Skin epidermis (tissue), 12 donors: Measurements from ENCODE around the gene COA1.

Source experiments
- H3K27ac ChIP-seq, 21 experiments: fragments of 200-600 bp; sonication (generic) in 11 of 21; one replicate each; pipeline ENCODE4 v1.5.0; 2020; ENCODE audit warnings: mild to moderate bottlenecking in 3 of 21, inconsistent platforms in 2 of 21, moderate library complexity in 2 of 21
- H3K4me3 ChIP-seq, 7 experiments: fragments of 200-600 bp; sonication (generic) in 2 of 7; one replicate each; pipeline ENCODE4 v1.5.0; 2020; ENCODE audit warnings: inconsistent platforms in 2 of 7, mild to moderate bottlenecking in 2 of 7, moderate library complexity in 1 of 7

The COA1 gene

GRCh38 chr7:43666938-43667337, 62.4 kb downstream of the COA1 start:
- no peak overlapping the region for H3K27ac ChIP-seq
- no peak overlapping the region for H3K4me3 ChIP-seq

GRCh38 chr7:43664681-43665080, 64.6 kb downstream of the COA1 start:
- Histone ChIP-seq H3K27ac (no peak overlapping the region), H3K4me3 (no peak overlapping the region)

GRCh38 chr7:43660141-43660540, 69.2 kb downstream of the COA1 start:
- Histone ChIP-seq H3K4me3 (no peak overlapping the region), H3K27ac (peak overlapping the region in 3 of 21 experiments; percentile 39 to 91 (median 74))

GRCh38 chr7:43659549-43659896, 69.8 kb downstream of the COA1 start:
- Histone ChIP-seq H3K27ac (peak overlapping the region in 7 of 21 experiments; percentile 34 to 91 (median 56)), H3K4me3 (no peak overlapping the region)

DNA sequence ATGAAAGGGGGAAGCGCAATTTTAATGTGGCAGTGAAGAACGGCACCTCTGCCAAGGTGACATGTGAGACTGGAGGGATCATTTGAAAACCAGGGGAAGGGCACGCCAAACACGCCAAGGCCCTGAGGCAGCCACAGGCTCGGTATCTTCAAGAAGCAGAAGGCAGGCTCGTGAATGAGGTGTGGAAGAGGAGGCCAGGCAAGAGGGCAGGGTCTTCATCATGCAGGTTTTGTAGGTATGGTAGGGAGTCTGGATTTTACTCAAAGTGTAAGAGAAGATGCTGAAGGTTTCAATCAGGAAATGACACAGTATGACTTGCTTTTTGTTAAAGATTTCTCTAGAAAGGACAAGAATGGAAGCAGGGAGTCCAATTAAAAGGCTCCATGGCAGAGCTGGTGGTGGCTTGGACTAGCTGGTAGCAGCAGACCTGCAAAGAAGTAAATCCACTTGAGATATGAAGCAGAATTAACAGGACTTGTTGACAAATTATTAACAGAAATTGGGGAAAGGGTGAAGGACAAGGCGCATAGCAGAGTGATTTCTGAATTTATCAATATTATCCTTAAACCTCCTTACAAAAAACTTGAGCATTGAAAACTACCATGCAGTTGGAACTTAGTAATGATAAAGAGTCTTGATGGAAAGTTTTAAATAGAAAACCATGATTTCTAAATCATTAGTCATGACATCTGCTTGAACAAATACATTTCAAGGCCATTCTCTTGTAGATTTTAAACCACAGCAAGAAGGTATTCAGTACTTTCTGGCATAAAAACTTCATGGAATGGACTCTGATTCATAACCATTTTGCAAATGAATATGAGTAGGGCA, 70.4 kb downstream of the COA1 start:
- peak overlapping the region in 13 of 21 experiments; percentile 7 to 91 (median 53) for H3K27ac ChIP-seq
- no peak overlapping the region for H3K4me3 ChIP-seq

DNA sequence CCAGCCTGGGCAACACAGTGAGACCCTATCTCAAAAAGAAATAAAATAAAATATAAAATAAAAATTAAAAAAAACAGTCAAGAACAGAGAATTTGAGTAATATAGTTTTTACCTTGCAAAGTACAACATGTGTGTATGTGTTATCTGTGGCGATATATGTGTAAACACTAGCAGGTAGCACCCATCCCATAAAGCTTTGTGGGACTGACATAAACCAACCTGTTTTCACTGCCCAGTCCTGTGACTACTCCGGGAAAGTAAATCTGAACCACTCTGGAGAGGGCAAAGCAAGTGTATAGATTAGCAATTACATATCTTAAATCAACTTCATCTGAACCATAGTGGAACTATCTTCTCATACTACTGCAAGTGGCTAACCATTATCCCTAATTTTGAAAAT, 72.3 kb downstream of the COA1 start:
- H3K27ac ChIP-seq = no peak overlapping the region

DNA sequence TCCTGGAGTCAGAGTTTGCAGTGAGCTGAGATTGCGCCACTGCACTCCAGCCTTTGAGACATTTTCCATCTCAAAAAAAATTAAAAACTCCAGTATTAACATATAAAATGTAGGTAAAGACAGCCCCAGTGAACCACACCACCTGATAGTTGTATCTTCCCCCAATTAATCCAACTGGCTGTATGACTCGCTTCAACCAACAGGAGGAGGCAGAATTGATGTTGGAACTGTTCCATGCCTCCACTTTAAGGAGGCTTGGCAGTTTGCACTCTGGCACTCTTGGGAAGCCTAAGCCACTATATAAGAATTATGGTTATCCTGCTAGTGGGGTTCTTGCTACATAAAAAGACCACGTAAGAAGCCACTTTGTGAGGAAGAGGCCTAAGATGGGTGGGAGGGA, 73.7 kb downstream of the COA1 start:
- Histone ChIP-seq H3K4me3 (no peak overlapping the region), H3K27ac (no peak overlapping the region)

More for the DNA sequence above, 72.3 kb downstream of the COA1 start:
- H3K4me3 ChIP-seq = no peak overlapping the region

DNA sequence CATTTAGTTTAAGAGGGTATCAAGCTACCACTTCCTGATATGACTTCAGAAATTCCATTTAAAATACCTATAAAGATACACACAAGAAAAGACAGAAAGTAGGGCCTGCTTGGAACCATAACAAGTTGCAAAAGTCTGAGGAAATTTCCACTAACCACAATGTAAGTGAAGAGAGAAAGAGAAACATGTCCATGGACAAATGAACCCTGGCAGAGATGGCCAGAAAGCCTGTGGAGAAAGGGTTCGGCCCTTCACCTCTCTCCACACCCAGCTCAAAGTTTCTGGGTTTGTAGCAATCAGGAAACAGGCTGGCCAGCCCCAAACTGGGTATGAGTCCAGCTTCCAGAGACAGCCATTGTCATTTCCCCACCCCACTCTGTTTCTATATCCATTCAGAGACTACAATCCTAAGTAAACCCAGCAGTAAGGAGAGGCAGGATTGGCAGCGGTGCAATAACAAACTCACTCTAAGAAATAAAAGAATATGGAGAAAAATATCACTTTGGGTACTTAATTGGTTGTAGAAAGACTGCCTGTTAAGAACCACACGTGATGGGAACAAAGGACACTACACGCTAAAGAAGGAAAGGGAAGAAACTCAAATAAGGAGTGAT, 75.3 kb downstream of the COA1 start:
- peak overlapping the region in 2 of 21 experiments; percentile 4 to 40 for H3K27ac ChIP-seq
- H3K4me3 ChIP-seq = no peak overlapping the region

GRCh38 chr7:43653466-43653865, 75.9 kb downstream of the COA1 start:
- H3K27ac ChIP-seq = peak overlapping the region in 3 of 21 experiments; percentile 4 to 39 (median 29)
- no peak overlapping the region for H3K4me3 ChIP-seq

DNA sequence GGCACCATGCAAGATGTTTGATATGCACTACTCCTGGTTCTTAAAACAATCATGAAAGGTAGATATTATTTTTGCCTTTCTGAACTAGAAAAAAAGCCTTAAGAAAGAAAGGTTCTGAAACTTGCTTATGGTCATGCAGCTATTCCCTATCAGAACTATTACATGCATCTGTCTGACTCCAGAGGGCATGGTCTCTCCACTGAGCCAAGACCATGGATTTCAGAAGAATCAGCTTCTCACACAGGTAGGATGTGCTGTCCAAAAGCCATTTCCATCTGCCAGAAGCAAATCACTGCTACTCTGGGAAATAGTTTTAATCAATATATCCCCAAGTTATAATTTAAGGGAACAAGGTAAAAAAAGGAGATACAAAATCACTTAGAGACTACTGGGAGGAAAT, 77.0 kb downstream of the COA1 start:
- H3K27ac ChIP-seq = peak overlapping the region in 12 of 21 experiments; percentile 8 to 98 (median 93)
- H3K4me3 ChIP-seq = no peak overlapping the region

DNA sequence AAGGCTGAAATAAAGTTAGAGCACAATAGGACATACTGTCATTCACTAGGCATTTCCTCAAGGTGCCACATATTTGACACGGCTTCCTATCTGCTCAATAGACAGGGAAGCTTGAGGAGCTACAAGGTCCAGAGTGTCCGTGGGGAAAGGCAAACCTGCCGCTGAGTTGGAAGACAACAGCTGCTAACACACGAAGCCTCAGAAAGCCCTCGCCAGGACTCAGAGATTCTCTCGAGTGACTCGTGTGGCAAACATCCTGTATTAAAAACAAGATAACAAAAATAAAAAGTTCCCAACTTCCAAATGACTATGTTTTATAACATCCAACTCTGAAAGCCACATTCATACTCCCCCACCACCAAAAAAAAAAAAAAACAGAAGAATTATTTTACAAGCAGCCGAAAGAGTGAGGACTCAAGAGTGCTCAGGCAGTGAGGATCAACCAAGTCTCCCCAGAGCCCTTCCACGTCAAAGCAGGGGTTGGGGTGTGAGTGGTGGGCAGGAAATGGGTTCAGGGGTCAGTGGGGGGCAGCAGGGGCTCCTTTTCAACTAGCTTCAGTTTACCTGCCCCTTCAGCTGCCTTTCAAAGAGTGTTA, 78.8 kb downstream of the COA1 start:
- peak overlapping the region in 19 of 21 experiments; percentile 13 to 98 (median 72) for H3K27ac ChIP-seq
- no peak overlapping the region for H3K4me3 ChIP-seq

GRCh38 chr7:43649755-43650274, 79.5 kb downstream of the COA1 start:
- Histone ChIP-seq H3K27ac (peak overlapping the region in 18 of 21 experiments; percentile 13 to 98 (median 76)), H3K4me3 (no peak overlapping the region)

GRCh38 chr7:43648473-43649406, 80.6 kb downstream of the COA1 start:
- H3K27ac ChIP-seq = peak overlapping the region in 20 of 21 experiments; percentile 26 to 98 (median 88)

GRCh38 chr7:43647673-43648472, 81.5 kb downstream of the COA1 start:
- H3K27ac ChIP-seq = peak overlapping the region; percentile 42 to 98 (median 89)
- H3K4me3 ChIP-seq = no peak overlapping the region

More at GRCh38 chr7:43648473-43649406, 80.6 kb downstream of the COA1 start:
- peak overlapping the region in 1 of 7 experiments; percentile 1 for H3K4me3 ChIP-seq

DNA sequence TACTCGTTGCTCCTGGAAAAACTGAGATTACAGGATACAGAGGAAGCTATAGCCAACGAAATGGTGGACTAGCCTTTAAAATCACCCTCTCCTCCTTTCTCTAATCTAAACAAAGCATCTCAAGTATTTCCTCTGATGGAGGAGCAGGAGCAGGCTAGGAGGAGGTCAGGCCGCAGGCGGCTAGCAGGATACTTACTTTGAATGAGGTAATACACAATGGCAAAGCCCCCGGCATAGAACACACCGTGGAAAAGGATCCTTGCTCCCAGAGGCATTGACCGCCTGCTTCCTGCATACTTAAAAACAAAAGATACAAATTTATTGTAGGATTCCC, 82.0 kb downstream of the COA1 start:
- no peak overlapping the region for H3K4me3 ChIP-seq

GRCh38 chr7:43646603-43647338, 82.6 kb downstream of the COA1 start:
- peak overlapping the region in 20 of 21 experiments; percentile 44 to 98 (median 90) for H3K27ac ChIP-seq
- no peak overlapping the region for H3K4me3 ChIP-seq

More for the DNA sequence above, 82.0 kb downstream of the COA1 start:
- peak overlapping the region; percentile 42 to 98 (median 89) for H3K27ac ChIP-seq

GRCh38 chr7:43645699-43646226, 83.6 kb downstream of the COA1 start:
- no peak overlapping the region for H3K4me3 ChIP-seq
- H3K27ac ChIP-seq = peak overlapping the region in 18 of 21 experiments; percentile 44 to 98 (median 90)

DNA sequence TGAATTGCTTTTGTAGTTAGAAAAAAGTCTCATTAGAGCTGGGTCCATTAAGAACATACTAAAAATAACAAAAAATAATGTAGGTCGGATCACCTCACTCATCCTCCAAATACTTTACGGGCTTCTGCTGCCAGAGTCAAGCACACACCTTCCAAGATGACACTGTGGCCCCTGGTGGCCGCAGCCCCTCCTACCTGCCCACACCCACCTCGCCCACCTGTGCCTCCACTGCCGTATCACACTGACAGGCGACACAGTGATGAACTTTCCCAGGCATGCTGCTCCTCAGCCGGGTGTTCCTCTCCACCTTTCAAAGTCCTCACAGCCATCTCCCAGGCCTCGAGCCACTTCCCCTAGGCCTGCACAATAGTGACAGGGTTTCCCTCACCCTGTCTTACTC, 85.5 kb downstream of the COA1 start:
- no peak overlapping the region for H3K4me3 ChIP-seq

More for the DNA sequence above, 85.5 kb downstream of the COA1 start:
- H3K27ac ChIP-seq = peak overlapping the region in 2 of 21 experiments; percentile 16 to 58
